GM21529 (cell line): ENCODE data around the gene TMOD1.
"Not testable (repeated sequence)": the region's sequence is repeated elsewhere in the genome, so short reads cannot be mapped to it uniquely, and the experiment has no call there.

Experiments
- ATAC-seq: cut with Tn5 transposase; IDR thresholded peaks from one replicate; pipeline ENCODE4 v1.9.1; 2021; ENCODE audit not compliant: unreplicated experiment

TMOD1 gene

GRCh38 chr9:97563458-97564135, 62.1 kb downstream of the TMOD1 start:
- no peak for ATAC-seq

DNA sequence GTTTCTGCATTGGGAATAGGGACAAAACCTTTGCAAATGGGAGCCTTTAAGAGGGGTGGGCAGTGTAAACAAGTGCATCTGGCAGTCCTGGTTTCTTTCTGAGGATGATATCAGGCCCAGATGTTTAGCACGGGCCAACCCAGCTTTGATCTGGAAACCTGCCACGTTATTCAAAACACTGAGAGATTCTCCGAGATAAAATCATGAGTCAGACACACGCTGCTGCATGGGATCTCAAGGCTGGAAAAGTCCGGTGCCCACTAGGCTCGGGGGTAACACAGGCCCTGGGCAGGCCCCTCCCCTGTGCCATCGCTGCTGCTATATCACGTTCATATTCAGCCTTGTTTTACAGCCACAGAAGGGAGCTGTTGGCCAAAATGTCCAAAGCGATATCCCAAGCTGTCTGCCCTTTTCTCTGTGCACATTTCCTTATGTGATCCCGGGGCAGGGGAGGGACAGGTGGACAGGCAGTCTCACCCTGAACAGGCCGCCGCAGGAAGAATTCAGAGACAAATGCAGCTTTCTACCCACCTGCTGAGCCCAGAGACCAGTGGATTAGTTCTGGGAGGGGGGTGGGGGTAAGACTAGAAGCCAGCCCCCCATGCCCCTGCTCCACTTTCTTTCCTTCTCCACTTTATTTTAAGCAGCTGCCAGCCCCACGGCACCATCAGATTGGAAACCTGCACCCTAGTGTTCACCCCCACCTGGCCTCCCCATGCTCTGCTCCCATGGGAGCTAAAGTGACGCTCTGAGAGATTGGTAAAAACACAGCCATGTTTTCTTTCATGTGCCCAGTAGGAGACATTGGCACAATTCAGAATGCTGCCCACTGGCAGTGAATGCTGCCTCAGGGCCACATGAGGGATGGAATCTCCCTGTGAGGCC, 63.1 kb downstream of the TMOD1 start:
- no peak for ATAC-seq

DNA sequence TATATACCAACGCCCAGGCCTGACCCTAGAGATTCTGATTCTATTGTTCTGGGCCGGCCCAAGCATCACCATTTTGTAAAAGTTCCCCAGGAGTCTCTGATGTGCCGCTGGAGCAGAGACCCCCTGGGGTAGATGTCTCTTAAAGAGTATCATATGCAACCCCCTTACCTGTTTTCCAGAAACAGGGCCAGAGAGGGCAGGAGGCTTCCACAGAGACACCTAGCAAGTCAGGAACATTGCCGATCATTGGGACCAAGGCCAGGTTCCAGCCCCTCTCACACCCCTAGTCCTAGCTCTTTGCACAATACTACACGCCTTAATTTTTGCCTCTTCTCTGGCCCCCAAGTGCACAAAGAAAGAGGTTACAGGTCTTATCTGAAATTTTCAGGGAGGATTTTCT, 63.8 kb downstream of the TMOD1 start:
- no peak for ATAC-seq

- ATAC-seq, result no peak
Measured at GRCh38 chr9:97567182-97567893, 65.9 kb downstream of the TMOD1 start.

GRCh38 chr9:97567894-97568202, 66.4 kb downstream of the TMOD1 start:
- ATAC-seq, result no peak

DNA sequence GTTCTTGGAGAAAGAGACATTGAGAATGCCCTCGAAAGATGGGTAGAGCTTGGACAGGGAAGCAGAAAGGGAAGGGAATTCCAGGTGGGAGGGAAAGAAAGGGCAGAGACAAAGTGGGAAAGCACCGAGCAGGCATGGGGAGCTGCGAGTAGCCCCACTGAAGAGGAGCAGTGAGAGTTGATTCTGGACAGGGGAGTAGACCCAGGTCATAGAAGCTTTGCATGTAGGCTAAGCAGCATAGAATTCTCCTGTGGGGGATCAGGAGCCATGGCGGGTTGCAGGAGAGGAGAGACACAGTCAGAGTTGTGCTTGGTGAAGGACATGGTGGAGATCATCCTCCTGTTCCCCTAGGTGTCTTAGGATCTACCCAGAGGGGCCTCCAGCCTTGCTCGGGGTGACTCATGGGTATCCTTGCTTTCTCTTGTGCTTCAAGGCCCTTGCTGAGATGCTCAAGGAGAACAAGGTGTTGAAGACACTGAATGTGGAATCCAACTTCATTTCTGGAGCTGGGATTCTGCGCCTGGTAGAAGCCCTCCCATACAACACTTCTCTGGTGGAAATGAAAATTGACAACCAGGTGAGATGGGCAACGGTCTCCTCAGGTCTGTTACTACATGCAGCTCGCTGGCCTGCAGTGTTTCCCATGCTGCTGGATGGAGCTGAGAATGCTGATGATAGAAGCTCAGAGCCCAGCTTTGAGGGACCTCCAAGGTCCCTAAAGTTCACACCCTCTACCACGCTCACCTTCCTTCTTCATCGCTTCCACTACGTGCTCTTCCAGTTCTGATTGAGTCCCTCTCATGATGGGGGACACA, 67.2 kb downstream of the TMOD1 start:
- ATAC-seq, result no peak

DNA sequence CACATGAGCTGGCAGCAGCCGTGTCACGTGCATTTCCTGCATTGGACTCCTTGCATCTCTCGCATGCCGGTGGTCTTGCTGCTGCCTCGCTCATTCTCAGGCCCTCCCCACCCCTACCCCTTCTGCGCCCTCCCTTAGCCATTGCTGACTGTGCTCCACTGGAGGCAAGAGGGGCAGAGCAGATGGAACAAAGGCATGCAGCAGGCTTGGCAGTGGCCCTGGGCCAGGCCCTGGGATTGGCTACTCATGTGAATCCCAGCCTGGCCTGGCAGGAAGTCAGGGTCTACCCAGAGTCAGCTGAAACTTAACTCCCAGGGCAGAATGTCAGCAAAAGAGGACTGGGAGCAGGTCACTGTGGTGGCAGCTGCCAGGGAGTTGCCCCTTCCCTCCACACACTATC, 69.4 kb downstream of the TMOD1 start:
- ATAC-seq, result no peak

- no peak for ATAC-seq
Measured at GRCh38 chr9:97571664-97572063, 70.2 kb downstream of the TMOD1 start.

DNA sequence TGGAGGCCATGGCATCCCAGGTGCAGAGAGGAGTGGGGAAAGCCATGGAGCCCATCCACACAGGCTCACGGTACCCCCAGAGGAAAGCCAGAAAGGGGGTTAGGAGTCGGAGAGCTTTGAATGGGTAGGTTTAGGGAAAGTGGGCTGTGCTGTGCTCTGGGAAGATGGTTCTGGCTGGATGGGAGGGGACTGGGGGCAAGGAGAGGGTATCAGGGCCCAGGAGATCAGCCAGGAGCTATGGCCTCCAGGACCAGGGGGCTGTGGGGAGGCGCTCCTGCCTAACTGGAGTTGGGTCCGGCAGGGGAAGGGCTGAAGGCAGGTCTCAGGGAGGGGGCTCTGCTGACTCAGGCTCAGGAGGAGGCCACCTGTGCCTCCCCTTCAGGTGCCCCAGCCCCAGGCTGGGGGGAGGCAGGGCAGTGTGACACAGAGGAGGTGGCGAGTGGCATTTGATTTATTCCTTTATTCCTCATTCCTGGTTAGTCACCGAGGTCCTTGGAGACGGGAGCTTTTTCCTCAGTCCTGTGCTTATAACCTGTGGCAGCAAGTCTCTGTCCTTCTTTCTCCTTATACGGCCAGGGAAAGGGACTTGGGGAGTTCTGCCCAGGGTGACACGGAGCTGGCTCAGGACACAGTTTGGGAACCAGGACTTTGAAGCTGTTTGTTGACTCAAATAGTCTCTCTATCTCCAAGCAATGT, 70.9 kb downstream of the TMOD1 start:
- ATAC-seq, result no peak

- no peak for ATAC-seq
Measured at GRCh38 chr9:97572892-97573365, 71.5 kb downstream of the TMOD1 start.

DNA sequence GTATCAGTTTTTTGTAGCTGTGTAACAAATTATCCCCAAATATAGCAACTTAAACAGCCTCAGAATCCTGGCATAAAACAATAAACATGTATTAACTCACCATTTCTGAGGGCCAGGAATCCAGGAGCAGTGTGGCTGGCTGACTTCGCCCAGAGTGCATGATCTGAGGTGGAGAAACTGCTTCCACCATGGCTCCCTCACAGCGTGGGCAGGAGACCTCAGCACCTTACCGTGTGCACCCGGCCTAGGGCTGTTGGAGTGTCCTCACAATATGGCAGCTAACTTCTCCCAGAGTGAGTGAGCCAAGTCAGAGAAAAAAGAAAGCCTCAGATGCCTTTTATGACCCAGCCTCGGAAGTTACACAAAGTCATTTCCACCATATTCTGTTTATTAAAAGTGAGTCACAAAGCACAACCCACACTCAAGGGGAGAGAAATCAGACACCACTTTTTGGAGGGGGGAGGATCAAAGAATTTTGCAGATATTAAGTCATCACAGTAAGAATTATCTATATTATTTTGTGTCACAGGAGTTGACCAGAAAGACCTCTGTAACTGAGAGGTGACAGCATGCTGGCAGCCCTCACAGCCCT, 72.1 kb downstream of the TMOD1 start:
- no peak for ATAC-seq

DNA sequence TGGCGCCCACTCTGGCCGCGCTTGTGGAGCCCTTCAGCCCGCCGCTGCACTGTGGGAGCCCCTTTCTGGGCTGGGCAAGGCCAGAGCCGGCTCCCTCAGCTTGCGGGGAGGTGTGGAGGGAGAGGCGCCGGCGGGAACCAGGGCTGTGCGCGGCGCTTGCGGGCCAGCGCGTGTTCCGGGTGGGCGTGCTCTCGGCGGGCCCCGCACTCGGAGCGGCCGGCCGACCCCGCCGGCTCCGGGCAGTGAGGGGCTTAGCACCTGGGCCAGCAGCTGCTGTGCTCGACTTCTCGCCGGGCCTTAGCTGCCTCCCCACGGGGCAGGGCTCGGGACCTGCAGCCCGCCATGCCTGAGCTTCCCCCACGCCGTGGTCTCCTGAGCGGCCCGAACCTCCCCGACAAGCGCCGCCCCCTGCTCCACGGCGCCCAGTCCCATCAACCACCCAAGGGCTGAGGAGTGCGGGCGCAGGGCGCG, 72.7 kb downstream of the TMOD1 start:
- ATAC-seq, result not testable (repeated sequence)

DNA sequence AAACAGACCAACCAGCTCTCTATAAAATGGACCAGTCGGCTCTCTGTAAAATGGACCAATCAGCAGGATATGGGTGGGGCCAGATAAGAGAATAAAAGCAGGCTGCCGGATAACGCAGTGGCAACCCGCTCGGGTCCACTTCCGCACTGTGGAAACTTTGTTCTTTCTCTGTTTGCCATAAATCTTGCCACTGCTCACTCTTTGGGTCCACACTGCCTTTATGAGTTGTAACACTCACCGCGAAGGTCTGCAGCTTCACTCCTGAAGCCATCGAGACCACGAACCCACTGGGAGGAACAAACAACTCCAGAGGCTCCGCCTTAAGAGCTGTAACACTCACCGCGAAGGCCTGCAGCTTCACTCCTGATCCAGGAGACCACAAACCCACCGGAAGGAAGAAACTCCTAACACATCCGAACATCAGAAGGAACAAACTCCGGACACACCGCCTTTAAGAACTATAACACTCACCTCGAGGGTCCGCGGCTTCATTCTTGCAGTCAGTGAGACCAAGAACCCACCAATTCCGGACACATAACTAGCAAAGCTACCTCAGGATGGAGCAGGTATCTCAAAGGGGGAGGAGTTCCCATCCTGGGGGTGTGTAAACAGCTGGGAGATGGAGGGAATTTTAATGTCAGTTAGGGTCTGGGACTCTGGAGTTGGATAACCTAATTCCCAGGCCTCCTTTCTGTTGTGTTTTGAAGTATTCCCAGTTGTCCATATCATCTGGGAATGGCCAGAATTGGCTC, 73.6 kb downstream of the TMOD1 start:
- not testable (repeated sequence) for ATAC-seq

- no peak for ATAC-seq
Measured at GRCh38 chr9:97575673-97576200, 74.3 kb downstream of the TMOD1 start.

DNA sequence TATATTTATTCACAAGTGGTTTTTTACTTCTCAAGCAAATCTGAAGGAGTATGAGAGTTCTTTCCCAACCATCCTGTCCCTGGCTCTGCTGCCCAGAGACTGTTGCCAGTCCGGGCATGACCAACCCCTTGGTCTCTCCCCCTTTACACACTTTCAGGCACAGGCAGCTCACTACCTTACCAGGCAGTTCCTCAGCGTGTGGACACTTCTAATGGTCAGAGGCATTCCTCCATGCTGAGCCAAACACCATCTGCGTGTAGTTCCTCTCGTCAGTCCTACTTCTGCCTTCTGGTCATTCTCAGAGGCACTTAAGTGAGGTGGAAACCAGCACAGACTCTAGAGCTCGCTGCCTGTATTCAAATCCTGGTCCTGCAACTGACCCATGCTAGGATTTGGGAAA, 75.6 kb downstream of the TMOD1 start:
- ATAC-seq, result no peak

DNA sequence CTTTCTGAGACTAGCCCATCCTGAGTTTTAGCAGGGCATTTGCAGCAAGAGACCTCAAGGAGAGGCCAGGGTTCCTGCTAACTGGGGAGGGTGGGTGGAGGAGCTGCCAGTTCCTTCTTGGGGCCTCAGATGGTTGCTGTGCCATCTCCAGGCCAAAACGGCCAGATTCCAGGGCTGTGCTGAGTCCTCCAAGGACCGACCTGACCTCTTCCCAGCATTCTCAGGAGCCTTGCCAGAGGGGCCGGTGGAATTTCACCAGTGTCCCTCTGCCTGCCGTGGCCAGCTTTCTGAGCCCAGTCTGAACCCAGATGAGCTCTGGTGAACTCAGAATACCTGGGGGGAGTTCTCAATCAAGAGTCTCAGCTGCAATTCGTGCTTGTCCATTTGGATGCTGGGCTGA, 77.4 kb downstream of the TMOD1 start:
- ATAC-seq, result no peak

GRCh38 chr9:97579914-97580313, 78.4 kb downstream of the TMOD1 start:
- ATAC-seq, result no peak

GRCh38 chr9:97581590-97581989, 80.1 kb downstream of the TMOD1 start:
- not testable (repeated sequence) for ATAC-seq

GRCh38 chr9:97584778-97585177, 83.3 kb downstream of the TMOD1 start:
- not testable (repeated sequence) for ATAC-seq
